GM13976 (cell line): ENCODE data around the gene RTN1.

Experiments
- DNase-seq: peaks from one replicate; pipeline ENCODE4 v3.0.0; 2012; ENCODE audit warnings: low spot score
- in situ Hi-C: fragments of 300-500 bp; cut with MboI; formaldehyde crosslinking; loops from one replicate; pipeline ENCODE4 v1.12.0; 2022; ENCODE audit warnings: low sequenced_read_pairs, mixed read lengths, inconsistent platforms; ENCODE audit not compliant: unreplicated experiment
- TF ChIP-seq, protein P1 (sequence below): IDR thresholded peaks from 2 replicates; pipeline ENCODE4 v1.5.1; 2012; ENCODE audit warnings: borderline replicate concordance, mild to moderate bottlenecking; ENCODE audit not compliant: insufficient read depth; ENCODE audit errors: extremely low read depth, missing control alignments, control extremely low read depth

Gene RTN1

DNA sequence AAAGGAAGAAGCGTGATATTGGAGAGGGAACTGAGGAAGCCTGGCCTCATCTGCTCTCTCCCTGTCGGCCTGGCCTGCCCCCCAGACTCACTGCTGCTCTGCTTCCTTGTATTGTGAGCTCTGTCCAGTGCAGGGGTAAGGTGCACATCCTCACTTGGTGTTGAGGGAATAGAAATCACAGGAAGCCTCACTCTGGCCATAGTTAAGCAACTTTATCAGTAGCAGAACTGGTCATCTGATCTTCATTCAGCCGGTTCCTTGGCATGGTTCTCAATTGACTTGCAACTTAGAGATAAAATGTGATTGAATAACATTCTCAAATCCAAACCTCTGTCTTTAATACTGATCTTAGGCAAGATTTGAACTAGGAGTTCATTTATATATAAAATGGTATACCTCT, 282.5 kb downstream of the RTN1 start:
- no peak for DNase-seq
- in situ Hi-C loops = loop anchor here (10.0 kb wide), 1 partner anchor 463 kb away; no protein-coding TSS in a partner anchor
- TF ChIP-seq, protein P1, sequence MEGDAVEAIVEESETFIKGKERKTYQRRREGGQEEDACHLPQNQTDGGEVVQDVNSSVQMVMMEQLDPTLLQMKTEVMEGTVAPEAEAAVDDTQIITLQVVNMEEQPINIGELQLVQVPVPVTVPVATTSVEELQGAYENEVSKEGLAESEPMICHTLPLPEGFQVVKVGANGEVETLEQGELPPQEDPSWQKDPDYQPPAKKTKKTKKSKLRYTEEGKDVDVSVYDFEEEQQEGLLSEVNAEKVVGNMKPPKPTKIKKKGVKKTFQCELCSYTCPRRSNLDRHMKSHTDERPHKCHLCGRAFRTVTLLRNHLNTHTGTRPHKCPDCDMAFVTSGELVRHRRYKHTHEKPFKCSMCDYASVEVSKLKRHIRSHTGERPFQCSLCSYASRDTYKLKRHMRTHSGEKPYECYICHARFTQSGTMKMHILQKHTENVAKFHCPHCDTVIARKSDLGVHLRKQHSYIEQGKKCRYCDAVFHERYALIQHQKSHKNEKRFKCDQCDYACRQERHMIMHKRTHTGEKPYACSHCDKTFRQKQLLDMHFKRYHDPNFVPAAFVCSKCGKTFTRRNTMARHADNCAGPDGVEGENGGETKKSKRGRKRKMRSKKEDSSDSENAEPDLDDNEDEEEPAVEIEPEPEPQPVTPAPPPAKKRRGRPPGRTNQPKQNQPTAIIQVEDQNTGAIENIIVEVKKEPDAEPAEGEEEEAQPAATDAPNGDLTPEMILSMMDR = no peak

DNA sequence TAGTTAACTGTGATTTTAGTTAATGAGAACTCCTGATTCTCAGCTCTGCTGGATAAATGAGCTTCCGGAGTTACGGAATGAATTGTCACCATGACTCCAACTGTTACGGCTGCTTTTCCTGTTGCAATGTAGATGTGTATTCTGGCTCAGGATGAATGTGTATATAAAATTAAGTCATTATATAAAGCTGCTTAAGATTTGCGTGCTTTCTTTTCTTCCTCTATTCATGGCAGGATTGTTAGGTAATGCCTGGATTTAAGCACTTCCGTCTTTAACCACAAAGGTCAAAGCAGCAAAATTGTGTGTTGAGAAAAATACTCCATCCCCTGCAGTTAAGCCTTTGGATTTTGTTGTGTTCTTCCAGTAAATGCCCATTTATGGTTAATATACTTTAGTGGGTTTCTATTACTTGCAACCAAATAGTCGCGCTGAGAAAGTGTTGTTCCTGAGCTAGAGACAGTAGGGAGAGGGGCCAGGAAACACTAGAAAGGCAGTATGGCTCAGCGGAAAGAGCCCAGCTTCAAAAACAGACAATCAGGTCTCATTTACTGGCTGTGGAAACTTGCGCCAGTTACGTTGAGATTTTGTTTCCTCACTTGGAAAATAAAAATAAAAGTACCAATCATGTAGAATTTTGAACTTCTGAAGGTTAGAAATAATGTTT, 284.6 kb downstream of the RTN1 start:
- in situ Hi-C loops = loop anchor here (10.0 kb wide), 1 partner anchor 461 kb away; no protein-coding TSS in a partner anchor
- TF ChIP-seq, protein P1 = no peak
- DNase-seq = no peak

DNA sequence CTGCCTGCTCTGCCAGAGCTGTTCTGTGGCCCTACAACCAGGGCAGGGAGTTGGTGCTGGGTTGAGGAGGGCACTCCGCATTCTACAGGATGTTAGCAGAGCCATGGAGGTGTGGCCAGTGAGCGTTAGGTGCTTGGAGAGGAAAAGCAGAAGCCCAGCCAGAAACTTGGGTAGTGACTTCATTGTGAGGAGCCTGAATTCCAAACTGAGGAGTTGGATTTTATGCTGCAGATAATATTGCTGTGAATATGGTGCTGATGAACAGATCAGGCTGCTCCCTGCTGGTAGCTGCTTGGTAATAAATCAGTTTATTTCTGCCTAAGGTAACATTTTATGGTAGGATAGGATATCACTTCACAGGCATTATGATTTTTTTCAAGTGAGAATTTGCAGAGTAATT, 286.8 kb downstream of the RTN1 start:
- DNase-seq = no peak
- TF ChIP-seq, protein P1 = no peak
- in situ Hi-C loops = loop anchor here (10.0 kb wide), 1 partner anchor 459 kb away; no protein-coding TSS in a partner anchor

DNA sequence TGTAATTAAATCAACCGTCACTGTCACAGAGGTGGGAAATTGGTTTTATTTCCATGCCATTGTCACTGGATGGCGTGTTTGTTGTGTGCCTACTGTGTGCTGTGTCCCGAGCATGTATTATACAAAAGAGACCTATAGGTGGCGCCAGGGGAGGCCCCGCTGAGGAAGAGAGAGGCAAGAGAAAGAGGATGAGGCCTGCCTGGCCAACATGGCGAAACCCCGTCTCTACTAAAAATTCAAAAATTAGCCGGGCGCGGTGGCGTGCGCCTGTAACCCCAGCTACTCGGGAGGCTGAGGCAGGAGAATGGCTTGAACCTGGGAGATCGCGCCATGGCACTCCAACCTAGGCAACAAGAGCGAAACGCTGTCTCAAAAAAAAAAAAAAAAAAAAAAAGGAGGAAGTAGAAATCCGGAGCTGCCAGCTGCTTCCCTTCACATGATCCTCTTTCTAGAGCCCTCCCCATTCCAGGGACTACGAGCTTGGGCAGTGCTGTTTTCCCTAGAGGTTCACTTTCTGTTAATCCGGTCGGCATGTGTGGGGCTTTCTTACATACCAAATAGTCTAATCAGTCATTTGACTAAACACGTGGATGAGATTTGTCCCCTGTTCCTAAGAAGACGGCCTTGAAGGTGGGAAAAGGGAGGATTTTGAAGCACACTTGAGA, 287.6 kb downstream of the RTN1 start:
- DNase-seq = no peak
- in situ Hi-C loops = loop anchor here (10.0 kb wide), 1 partner anchor 458 kb away; no protein-coding TSS in a partner anchor
- TF ChIP-seq, protein P1 = no peak

DNA sequence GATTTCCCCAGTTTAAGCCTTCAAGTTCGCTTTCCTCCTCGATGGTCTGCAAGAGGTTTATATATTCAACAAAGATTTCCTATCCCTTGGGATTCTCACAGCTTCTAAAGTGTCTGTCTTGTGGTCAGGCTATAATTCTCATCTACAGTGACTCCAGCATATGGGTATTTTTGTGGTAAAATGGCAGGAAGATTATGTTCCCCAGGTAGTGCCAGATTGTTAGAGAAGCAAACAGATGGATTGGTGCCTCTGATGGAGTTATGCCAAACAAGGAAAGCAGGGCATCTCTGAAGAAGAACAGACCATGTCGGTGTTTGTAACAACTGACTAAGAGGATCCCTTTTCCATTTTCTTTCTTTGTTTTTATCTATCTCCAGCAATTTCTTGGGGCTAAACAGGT, 288.4 kb downstream of the RTN1 start:
- TF ChIP-seq, protein P1 = no peak
- in situ Hi-C loops = loop anchor here (10.0 kb wide), 1 partner anchor 457 kb away; no protein-coding TSS in a partner anchor
- no peak for DNase-seq

DNA sequence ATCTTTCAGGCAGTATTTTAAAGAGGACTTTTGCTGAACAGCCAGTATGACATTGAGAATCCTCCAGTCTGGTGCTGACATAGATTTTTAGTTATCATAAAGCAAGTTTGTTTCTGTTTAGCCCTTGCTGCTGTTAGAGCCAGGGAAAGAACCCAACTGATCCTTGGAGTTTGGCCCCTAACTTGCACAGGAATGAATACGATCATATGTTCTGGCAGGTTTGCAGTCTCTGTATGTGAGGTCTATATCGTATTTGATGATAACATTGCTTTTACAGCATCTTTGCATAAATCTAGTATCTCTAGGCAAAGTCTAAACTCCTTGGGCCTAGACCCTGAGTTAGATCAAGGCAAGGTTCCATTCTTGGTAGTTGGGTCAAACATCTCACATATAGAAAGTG, 289.7 kb downstream of the RTN1 start:
- in situ Hi-C loops = loop anchor here (10.0 kb wide), 1 partner anchor 456 kb away; no protein-coding TSS in a partner anchor

More for the DNA sequence above, 289.7 kb downstream of the RTN1 start:
- DNase-seq = no peak
- TF ChIP-seq, protein P1 = no peak
